Loucy (cell line): ENCODE measurements around the gene ENTPD7.

Source experiments
- H2AFZ ChIP-seq: fragments of 200-600 bp; sonication (generic); 2 replicates; pipeline ENCODE4 v1.6.0; 2016; ENCODE audit warnings: antibody characterized with exemption, mild to moderate bottlenecking, low read length, moderate library complexity
- H3F3A ChIP-seq: fragments of 200-600 bp; 2 replicates; pipeline ENCODE4 v1.6.0; 2016; ENCODE audit warnings: antibody characterized with exemption, low read depth, mild to moderate bottlenecking
- H3K27me3 ChIP-seq: fragments of 200-600 bp; sonication (generic); 2 replicates; pipeline ENCODE4 v1.6.1; 2014; ENCODE audit warnings: low read length, mild to moderate bottlenecking; ENCODE audit not compliant: insufficient read depth, poor library complexity, severe bottlenecking
- H3K36me3 ChIP-seq: fragments of 200-600 bp; sonication (generic); 2 replicates; pipeline ENCODE4 v1.6.1; 2016; ENCODE audit warnings: low read length; ENCODE audit not compliant: insufficient read depth
- H3K4me1 ChIP-seq: fragments of 200-600 bp; sonication (generic); 2 replicates; pipeline ENCODE4 v1.5.1; 2014; ENCODE audit warnings: low read length, mild to moderate bottlenecking; ENCODE audit not compliant: insufficient read depth, poor library complexity, severe bottlenecking
- H3K4me2 ChIP-seq: fragments of 200-600 bp; sonication (generic); 2 replicates; pipeline ENCODE4 v1.6.0; 2014; ENCODE audit warnings: antibody characterized with exemption, low read length, low read depth, mild to moderate bottlenecking; ENCODE audit not compliant: poor library complexity, severe bottlenecking
- H3K4me3 ChIP-seq: fragments of 200-600 bp; sonication (generic); 2 replicates; pipeline ENCODE4 v1.5.1; 2014; ENCODE audit warnings: low read length, mild to moderate bottlenecking, mixed read lengths; ENCODE audit not compliant: poor library complexity, severe bottlenecking
- H3K79me2 ChIP-seq: fragments of 200-600 bp; sonication (generic); 2 replicates; pipeline ENCODE4 v1.6.1; 2014; ENCODE audit warnings: low read length; ENCODE audit not compliant: insufficient read depth
- H3K9ac ChIP-seq: fragments of 200-600 bp; sonication (generic); 2 replicates; pipeline ENCODE4 v1.6.0; 2014; ENCODE audit warnings: mild to moderate bottlenecking, low read depth, low read length, moderate library complexity; ENCODE audit not compliant: poor library complexity, severe bottlenecking
- H3K9me2 ChIP-seq: fragments of 200-600 bp; sonication (generic); replicated peaks from 2 replicates; pipeline ENCODE4 v1.6.1; 2016; ENCODE audit warnings: low read depth, low read length, mixed read lengths
- H3K9me3 ChIP-seq: fragments of 200-600 bp; sonication (generic); 2 replicates; pipeline ENCODE4 v1.6.1; 2014; ENCODE audit warnings: mild to moderate bottlenecking, antibody characterized with exemption, low read length, low read depth; ENCODE audit not compliant: insufficient read depth
- H4K20me1 ChIP-seq: fragments of 200-600 bp; sonication (generic); 2 replicates; pipeline ENCODE4 v1.6.0; 2014; ENCODE audit warnings: antibody characterized with exemption, low read length, mild to moderate bottlenecking; ENCODE audit not compliant: insufficient read depth, poor library complexity, severe bottlenecking
- CTCF ChIP-seq: fragments of 200-600 bp; sonication (generic); conservative IDR thresholded peaks from 2 replicates; pipeline ENCODE4 v1.5.1; 2014; ENCODE audit warnings: mild to moderate bottlenecking, antibody characterized with exemption, low read length
- EZH2phosphoT487 ChIP-seq: fragments of 200-600 bp; IDR thresholded peaks from 2 replicates; pipeline ENCODE4 v1.6.1; 2018; ENCODE audit warnings: antibody characterized with exemption, mild to moderate bottlenecking, moderate library complexity, borderline replicate concordance

ENTPD7 gene

GRCh38 chr10:99630991-99631390 lies 28.3 kb upstream of the ENTPD7 start:
- Histone ChIP-seq H3K36me3 (no peaks in the 10 kb centered on the region), H4K20me1 (no peaks in the 10 kb centered on the region), H2AFZ (peak overlapping the region; percentile 46; the same call in 1 of the 2 replicates), H3K79me2 (no peaks in the 10 kb centered on the region), H3K9ac (no peak overlapping the region), H3K4me2 (no peak overlapping the region), H3F3A (no peaks in the 10 kb centered on the region), H3K9me2 (no peaks in the 10 kb centered on the region), H3K27me3 (no peaks in the 10 kb centered on the region), H3K4me1 (peaks cover 7% of the 10 kb centered on the region), H3K4me3 (no peak overlapping the region), H3K9me3 (no peaks in the 10 kb centered on the region)
- no peak for TF ChIP-seq CTCF
- TF ChIP-seq EZH2phosphoT487, result no peak

GRCh38 chr10:99631496-99631895 lies 27.8 kb upstream of the ENTPD7 start:
- H2AFZ ChIP-seq, result no peak overlapping the region
- no peaks in the 10 kb centered on the region for H3K9me2 ChIP-seq
- H3K36me3 ChIP-seq, result no peaks in the 10 kb centered on the region
- H3K9me3 ChIP-seq, result no peaks in the 10 kb centered on the region
- no peaks in the 10 kb centered on the region for H4K20me1 ChIP-seq
- H3K79me2 ChIP-seq, result no peaks in the 10 kb centered on the region
- H3K27me3 ChIP-seq, result no peaks in the 10 kb centered on the region
- H3K9ac ChIP-seq, result no peak overlapping the region
- H3K4me1 ChIP-seq, result peaks cover 7% of the 10 kb centered on the region
- TF ChIP-seq EZH2phosphoT487 (no peak), CTCF (no peak)
- H3K4me2 ChIP-seq, result no peak overlapping the region
- no peak overlapping the region for H3K4me3 ChIP-seq
- H3F3A ChIP-seq, result no peaks in the 10 kb centered on the region

GRCh38 chr10:99633832-99634231 lies 25.5 kb upstream of the ENTPD7 start:
- Histone ChIP-seq H2AFZ (no peak overlapping the region), H3K9me2 (no peaks in the 10 kb centered on the region), H3K4me2 (no peak overlapping the region), H4K20me1 (no peaks in the 10 kb centered on the region), H3K9ac (no peak overlapping the region), H3K4me3 (no peak overlapping the region), H3K9me3 (no peaks in the 10 kb centered on the region), H3K36me3 (no peaks in the 10 kb centered on the region), H3K27me3 (no peaks in the 10 kb centered on the region), H3F3A (no peaks in the 10 kb centered on the region), H3K79me2 (no peaks in the 10 kb centered on the region), H3K4me1 (peaks cover 7% of the 10 kb centered on the region)
- TF ChIP-seq EZH2phosphoT487 (no peak), CTCF (no peak)
